ENCODE data around the gene RAB11FIP3. TPM values are rescaled to one million over a fixed set of nuclear protein-coding genes. Genes with fewer than 3 reads are reported as not detected.

Gene RAB11FIP3
- total and polyA plus RNA-seq, 9 of the 15 experiments (the other 6 are each of a cell fraction or from before 2014, with no cell fraction given): 0.46 to 13.1 (median 4.3) TPM

DNA sequence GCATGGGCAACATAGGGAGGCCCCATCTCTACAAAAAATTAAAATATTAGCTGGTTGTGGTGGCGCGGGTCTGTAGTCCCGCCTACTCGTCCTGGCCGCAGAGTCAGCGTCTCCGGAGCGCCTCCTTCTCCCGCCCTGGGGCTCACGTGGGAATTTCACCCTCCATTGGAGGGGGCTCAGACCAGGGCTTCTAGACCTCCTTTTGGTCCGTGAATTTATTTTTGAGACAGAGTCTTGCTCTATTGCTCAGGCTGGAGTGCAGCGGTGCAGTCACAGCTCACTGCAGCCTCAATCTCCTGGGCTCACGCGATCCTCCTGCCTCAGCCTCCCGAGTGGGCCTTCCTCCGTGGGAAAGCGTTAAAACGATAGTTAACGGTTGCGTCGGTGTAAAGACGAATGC lies 28.8 kb upstream of the RAB11FIP3 start (continued):
- TF ChIP-seq, protein P1, sequence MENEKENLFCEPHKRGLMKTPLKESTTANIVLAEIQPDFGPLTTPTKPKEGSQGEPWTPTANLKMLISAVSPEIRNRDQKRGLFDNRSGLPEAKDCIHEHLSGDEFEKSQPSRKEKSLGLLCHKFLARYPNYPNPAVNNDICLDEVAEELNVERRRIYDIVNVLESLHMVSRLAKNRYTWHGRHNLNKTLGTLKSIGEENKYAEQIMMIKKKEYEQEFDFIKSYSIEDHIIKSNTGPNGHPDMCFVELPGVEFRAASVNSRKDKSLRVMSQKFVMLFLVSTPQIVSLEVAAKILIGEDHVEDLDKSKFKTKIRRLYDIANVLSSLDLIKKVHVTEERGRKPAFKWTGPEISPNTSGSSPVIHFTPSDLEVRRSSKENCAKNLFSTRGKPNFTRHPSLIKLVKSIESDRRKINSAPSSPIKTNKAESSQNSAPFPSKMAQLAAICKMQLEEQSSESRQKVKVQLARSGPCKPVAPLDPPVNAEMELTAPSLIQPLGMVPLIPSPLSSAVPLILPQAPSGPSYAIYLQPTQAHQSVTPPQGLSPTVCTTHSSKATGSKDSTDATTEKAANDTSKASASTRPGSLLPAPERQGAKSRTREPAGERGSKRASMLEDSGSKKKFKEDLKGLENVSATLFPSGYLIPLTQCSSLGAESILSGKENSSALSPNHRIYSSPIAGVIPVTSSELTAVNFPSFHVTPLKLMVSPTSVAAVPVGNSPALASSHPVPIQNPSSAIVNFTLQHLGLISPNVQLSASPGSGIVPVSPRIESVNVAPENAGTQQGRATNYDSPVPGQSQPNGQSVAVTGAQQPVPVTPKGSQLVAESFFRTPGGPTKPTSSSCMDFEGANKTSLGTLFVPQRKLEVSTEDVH (IDR thresholded peaks at IDR 0.05; ENCODE audit: low read depth, partially characterized antibody): peak; percentile 67
- TF ChIP-seq ZNF253 (CRISPR knock-in tag; conservative IDR thresholded peaks at IDR 0.05) (no peak), HDAC8 (tag; IDR thresholded peaks at IDR 0.05) (no peak), YBX1 (IDR thresholded peaks at IDR 0.05) (no peak), SP2 (IDR thresholded peaks at IDR 0.05; ENCODE audit: extremely low read depth, low read depth, low read length, poor library complexity, severe bottlenecking) (no peak), SRF (CRISPR knock-in tag; IDR thresholded peaks at IDR 0.05) (peak in 1 of 2 experiments; percentile 29; a peak in 1 of 4 replicates), HNRNPLL (IDR thresholded peaks at IDR 0.05; ENCODE audit: low read depth, low read length, poor library complexity, severe bottlenecking) (no peak), GABPA (tag; conservative IDR thresholded peaks at IDR 0.05; ENCODE audit: low read depth) (no peak; the same call in 1 of the 2 replicates), ZNF3 (CRISPR knock-in tag; IDR thresholded peaks at IDR 0.05) (no peak), COPS2 (conservative IDR thresholded peaks at IDR 0.05) (no peak), NCOR1 (IDR thresholded peaks at IDR 0.05) (no peak), SETDB1 (IDR thresholded peaks at IDR 0.05; ENCODE audit: low read length) (no peak), SMARCB1 (IDR thresholded peaks at IDR 0.05; ENCODE audit: insufficient read length, low read depth) (no peak), HCFC1 (IDR thresholded peaks at IDR 0.05; ENCODE audit: low read depth, low read length) (peak; percentile 16; the same call in 1 of the 2 replicates), NFRKB (IDR thresholded peaks at IDR 0.05; ENCODE audit: low read depth) (peak; percentile 84), JUN (IDR thresholded peaks at IDR 0.05; ENCODE audit: borderline replicate concordance, low read depth, low read length) (no peak), JUN (CRISPR knock-in tag; IDR thresholded peaks at IDR 0.05; ENCODE audit: borderline replicate concordance) (no peak), SAFB2 (IDR thresholded peaks at IDR 0.05; ENCODE audit: borderline replicate concordance, low read depth, low read length, severe bottlenecking) (no peak), MEIS2 (IDR thresholded peaks at IDR 0.05; ENCODE audit: partially characterized antibody) (no peak)
- TF ChIP-seq, protein P2, sequence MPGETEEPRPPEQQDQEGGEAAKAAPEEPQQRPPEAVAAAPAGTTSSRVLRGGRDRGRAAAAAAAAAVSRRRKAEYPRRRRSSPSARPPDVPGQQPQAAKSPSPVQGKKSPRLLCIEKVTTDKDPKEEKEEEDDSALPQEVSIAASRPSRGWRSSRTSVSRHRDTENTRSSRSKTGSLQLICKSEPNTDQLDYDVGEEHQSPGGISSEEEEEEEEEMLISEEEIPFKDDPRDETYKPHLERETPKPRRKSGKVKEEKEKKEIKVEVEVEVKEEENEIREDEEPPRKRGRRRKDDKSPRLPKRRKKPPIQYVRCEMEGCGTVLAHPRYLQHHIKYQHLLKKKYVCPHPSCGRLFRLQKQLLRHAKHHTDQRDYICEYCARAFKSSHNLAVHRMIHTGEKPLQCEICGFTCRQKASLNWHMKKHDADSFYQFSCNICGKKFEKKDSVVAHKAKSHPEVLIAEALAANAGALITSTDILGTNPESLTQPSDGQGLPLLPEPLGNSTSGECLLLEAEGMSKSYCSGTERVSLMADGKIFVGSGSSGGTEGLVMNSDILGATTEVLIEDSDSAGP (CRISPR knock-in tag; IDR thresholded peaks at IDR 0.05): no peak
- TF ChIP-seq, protein P3, sequence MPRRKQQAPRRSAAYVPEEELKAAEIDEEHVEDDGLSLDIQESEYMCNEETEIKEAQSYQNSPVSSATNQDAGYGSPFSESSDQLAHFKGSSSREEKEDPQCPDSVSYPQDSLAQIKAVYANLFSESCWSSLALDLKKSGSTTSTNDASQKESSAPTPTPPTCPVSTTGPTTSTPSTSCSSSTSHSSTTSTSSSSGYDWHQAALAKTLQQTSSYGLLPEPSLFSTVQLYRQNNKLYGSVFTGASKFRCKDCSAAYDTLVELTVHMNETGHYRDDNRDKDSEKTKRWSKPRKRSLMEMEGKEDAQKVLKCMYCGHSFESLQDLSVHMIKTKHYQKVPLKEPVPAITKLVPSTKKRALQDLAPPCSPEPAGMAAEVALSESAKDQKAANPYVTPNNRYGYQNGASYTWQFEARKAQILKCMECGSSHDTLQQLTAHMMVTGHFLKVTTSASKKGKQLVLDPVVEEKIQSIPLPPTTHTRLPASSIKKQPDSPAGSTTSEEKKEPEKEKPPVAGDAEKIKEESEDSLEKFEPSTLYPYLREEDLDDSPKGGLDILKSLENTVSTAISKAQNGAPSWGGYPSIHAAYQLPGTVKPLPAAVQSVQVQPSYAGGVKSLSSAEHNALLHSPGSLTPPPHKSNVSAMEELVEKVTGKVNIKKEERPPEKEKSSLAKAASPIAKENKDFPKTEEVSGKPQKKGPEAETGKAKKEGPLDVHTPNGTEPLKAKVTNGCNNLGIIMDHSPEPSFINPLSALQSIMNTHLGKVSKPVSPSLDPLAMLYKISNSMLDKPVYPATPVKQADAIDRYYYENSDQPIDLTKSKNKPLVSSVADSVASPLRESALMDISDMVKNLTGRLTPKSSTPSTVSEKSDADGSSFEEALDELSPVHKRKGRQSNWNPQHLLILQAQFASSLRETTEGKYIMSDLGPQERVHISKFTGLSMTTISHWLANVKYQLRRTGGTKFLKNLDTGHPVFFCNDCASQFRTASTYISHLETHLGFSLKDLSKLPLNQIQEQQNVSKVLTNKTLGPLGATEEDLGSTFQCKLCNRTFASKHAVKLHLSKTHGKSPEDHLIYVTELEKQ (CRISPR knock-in tag; IDR thresholded peaks at IDR 0.05): no peak

All from K562 (cell line).